OCI-LY7 (cell line): Measurements from ENCODE around the gene DSCAM. TPM values are rescaled to one million over a fixed set of nuclear protein-coding genes. Genes with fewer than 3 reads are reported as not detected.

Experiments used
- BruUV-seq: library from RNA; stranded (reverse); fragments of 400-500 nt; replicated peaks from 2 replicates; lab custom pipeline; 2021; lab: Mats Ljungman, UMichigan
- CTCF ChIA-PET: fragments of 300-600 bp; sonication (Branson Sonifier 250); formaldehyde crosslinking; loops from one replicate; lab custom pipeline; 2022; ENCODE audit warnings: antibody characterized with exemption; ENCODE audit not compliant: unreplicated experiment; lab: Charles Lee
- POLR2A ChIA-PET: fragments of 300-600 bp; sonication (Branson Sonifier 250); formaldehyde crosslinking; loops from one replicate; lab custom pipeline; 2022; ENCODE audit warnings: antibody characterized with exemption; lab: Charles Lee
- DNase-seq: peaks from one replicate; pipeline ENCODE4 v3.0.0-alpha.2; 2015; ENCODE audit warnings: low spot score
- H2AFZ ChIP-seq: fragments of 200-600 bp; sonication (generic), shearing (Covaris generic); 2 replicates; pipeline ENCODE4 v1.6.1; 2014; ENCODE audit warnings: mild to moderate bottlenecking, antibody characterized with exemption, low read length, moderate library complexity
- H3K27ac ChIP-seq: fragments of 200-600 bp; sonication (generic); 2 replicates; pipeline ENCODE4 v1.5.1; 2014; ENCODE audit warnings: mixed run types, low read depth, mild to moderate bottlenecking, moderate library complexity, low read length, inconsistent platforms; ENCODE audit not compliant: poor library complexity, severe bottlenecking
- H3K36me3 ChIP-seq: fragments of 200-600 bp; sonication (generic); 2 replicates; pipeline ENCODE4 v1.6.1; 2014; ENCODE audit warnings: mild to moderate bottlenecking, antibody characterized with exemption, low read length, moderate library complexity, mixed read lengths; ENCODE audit not compliant: insufficient read depth
- H3K4me1 ChIP-seq: fragments of 200-600 bp; sonication (generic); 2 replicates; pipeline ENCODE4 v1.5.1; 2014; ENCODE audit warnings: mild to moderate bottlenecking, low read length; ENCODE audit not compliant: insufficient read depth, poor library complexity, severe bottlenecking
- H3K4me2 ChIP-seq: fragments of 200-600 bp; sonication (generic); 2 replicates; pipeline ENCODE4 v1.6.1; 2014; ENCODE audit warnings: mild to moderate bottlenecking, low read length
- H3K4me3 ChIP-seq: fragments of 200-600 bp; sonication (generic); 2 replicates; pipeline ENCODE4 v1.5.1; 2014; ENCODE audit warnings: mild to moderate bottlenecking, low read depth, low read length; ENCODE audit not compliant: poor library complexity, severe bottlenecking
- H3K79me2 ChIP-seq: fragments of 200-600 bp; sonication (generic); 2 replicates; pipeline ENCODE4 v1.6.1; 2016; ENCODE audit warnings: low read depth, mild to moderate bottlenecking, low read length, moderate library complexity, mixed read lengths; ENCODE audit not compliant: insufficient read depth
- H3K9me2 ChIP-seq: fragments of 200-600 bp; sonication (generic); 2 replicates; pipeline ENCODE4 v1.6.1; 2016; ENCODE audit warnings: mild to moderate bottlenecking, low read length, mixed read lengths; ENCODE audit not compliant: insufficient read depth
- H3K9me3 ChIP-seq: fragments of 200-600 bp; sonication (generic); 2 replicates; pipeline ENCODE4 v1.6.1; 2014; ENCODE audit warnings: mild to moderate bottlenecking, mixed run types, low read length, mixed read lengths
- H4K20me1 ChIP-seq: fragments of 200-600 bp; sonication (generic); 2 replicates; pipeline ENCODE4 v1.6.1; 2014; ENCODE audit warnings: mild to moderate bottlenecking, antibody characterized with exemption, low read length, moderate library complexity, mixed read lengths; ENCODE audit not compliant: insufficient read depth
- EZH2phosphoT487 ChIP-seq: fragments of 200-600 bp; sonication (generic); IDR thresholded peaks from 2 replicates; pipeline ENCODE4 v1.6.1; 2018; ENCODE audit warnings: low read depth, borderline replicate concordance, mild to moderate bottlenecking, mixed run types, antibody characterized with exemption, low read length, moderate library complexity, mixed read lengths
- intact Hi-C: fragments of 100-400 bp; cut with micrococcal nuclease; formaldehyde crosslinking; loops from one replicate; pipeline ENCODE4 v1.10.0; 2022; ENCODE audit not compliant: unreplicated experiment
- total RNA-seq, 2 experiments: library from RNA; depleted of rRNA in 1 of 2; stranded (reverse); fragments of >200 nt in 1 of 2; shearing (Covaris generic) in 1 of 2; gene quantifications; 2 replicates each; pipeline ENCODE4 v1.2.3, GENCODE V29; 2014 to 2022
- TF ChIP-seq, protein P1 (sequence below): fragments of 200-600 bp; sonication (generic); conservative IDR thresholded peaks from 2 replicates; pipeline ENCODE4 v1.5.1; 2014; ENCODE audit warnings: mild to moderate bottlenecking, antibody characterized with exemption, low read length, moderate library complexity, mixed read lengths

Gene DSCAM
- total RNA-seq, 2 experiments from 2014 or later, result not detected

DNA sequence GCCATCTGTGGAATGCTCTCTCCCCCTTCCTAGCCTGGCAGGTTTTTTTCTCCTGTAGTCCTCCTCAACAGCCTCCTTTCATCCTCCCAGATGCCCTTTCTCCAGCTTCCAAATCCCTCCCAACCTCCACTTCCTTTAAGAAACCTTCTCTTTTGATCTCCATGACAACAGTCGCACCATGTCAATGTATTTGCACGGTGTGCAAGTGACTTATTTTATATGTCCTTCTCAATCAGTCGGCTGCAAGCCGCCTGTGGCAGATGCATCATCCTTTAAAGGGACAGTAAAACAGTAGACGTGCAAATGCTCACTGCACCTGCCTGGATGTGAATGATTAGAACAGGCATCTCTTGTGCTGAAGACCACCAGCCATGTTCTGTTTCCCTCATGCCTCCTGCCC is 694.5 kb downstream of the DSCAM start:
- no peaks in the 10 kb centered on the region for H3K9me2 ChIP-seq
- no TSS peak for BruUV-seq
- H3K4me3 ChIP-seq, result no peak overlapping the region
- no peaks in the 10 kb centered on the region for H3K4me1 ChIP-seq
- intact Hi-C loops, result no loop called here
- no peak overlapping the region for H2AFZ ChIP-seq
- no peak for TF ChIP-seq EZH2phosphoT487
- TF ChIP-seq, protein P1, sequence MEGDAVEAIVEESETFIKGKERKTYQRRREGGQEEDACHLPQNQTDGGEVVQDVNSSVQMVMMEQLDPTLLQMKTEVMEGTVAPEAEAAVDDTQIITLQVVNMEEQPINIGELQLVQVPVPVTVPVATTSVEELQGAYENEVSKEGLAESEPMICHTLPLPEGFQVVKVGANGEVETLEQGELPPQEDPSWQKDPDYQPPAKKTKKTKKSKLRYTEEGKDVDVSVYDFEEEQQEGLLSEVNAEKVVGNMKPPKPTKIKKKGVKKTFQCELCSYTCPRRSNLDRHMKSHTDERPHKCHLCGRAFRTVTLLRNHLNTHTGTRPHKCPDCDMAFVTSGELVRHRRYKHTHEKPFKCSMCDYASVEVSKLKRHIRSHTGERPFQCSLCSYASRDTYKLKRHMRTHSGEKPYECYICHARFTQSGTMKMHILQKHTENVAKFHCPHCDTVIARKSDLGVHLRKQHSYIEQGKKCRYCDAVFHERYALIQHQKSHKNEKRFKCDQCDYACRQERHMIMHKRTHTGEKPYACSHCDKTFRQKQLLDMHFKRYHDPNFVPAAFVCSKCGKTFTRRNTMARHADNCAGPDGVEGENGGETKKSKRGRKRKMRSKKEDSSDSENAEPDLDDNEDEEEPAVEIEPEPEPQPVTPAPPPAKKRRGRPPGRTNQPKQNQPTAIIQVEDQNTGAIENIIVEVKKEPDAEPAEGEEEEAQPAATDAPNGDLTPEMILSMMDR, result no peak
- POLR2A ChIA-PET, result no interaction called here
- H3K4me2 ChIP-seq, result no peak overlapping the region
- H3K36me3 ChIP-seq, result no peaks in the 10 kb centered on the region
- no peaks in the 10 kb centered on the region for H4K20me1 ChIP-seq
- CTCF ChIA-PET, result no interaction called here
- no peak for DNase-seq
- H3K27ac ChIP-seq, result no peak overlapping the region
- H3K79me2 ChIP-seq, result no peaks in the 10 kb centered on the region
- no peaks in the 10 kb centered on the region for H3K9me3 ChIP-seq

DNA sequence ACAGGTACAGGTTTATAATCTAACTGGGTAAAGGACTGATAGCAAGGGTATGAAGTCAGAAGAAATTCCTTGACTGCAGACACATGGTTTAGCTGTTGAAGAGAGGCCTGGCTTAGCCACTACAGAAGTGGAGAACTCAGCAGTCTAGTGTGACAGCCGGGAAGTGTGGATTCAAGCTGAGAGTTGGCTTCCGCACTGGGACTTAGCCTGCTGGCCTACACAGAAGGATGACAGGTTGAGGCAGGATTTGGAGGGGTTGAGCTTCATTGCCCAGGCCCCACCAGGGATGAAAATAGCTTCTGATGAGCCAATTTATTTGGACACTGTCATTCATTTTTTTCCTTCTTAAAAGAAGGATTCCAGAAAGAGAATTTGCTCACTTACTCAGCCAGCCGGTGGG is 695.3 kb downstream of the DSCAM start:
- no TSS peak for BruUV-seq
- CTCF ChIA-PET, result no interaction called here

DNA sequence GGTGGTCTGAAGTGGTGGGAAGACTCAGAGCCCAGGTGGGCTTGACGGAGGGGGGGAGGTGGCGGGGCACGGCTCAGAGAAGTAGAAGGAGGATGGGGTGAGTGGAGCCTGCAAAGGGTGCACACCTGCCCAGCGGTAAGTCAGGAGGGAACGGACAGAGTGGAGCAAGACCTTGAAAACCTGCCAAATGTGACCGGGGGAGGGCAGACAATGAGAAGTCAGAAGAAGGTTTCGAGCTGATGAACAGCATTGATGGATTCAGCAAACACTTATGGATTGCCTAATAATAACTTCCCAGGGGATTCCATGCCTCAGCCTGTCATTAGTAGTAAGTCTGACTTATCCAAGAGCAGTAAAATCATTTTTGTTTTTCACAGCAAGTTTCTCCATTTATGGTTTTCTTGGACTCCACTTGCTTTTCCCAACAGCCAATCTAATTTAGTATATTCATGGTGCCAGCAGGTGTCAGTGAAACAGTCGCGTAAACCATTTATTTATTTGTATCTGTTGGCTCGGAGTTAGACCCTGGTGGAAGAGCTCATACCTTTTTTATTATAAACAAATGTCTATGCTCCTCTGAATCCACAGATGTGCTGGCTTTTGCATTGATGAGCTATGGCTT is 700.6 kb downstream of the DSCAM start:
- H3K79me2 ChIP-seq, result no peaks in the 10 kb centered on the region
- no peaks in the 10 kb centered on the region for H4K20me1 ChIP-seq
- CTCF ChIA-PET, result no interaction called here
- no peaks in the 10 kb centered on the region for H3K36me3 ChIP-seq
- intact Hi-C loops, result no loop called here
- no peak overlapping the region for H3K4me3 ChIP-seq
- H2AFZ ChIP-seq, result no peak overlapping the region
- TF ChIP-seq EZH2phosphoT487, result no peak
- TF ChIP-seq, protein P1, result no peak
- no TSS peak for BruUV-seq
- no peak overlapping the region for H3K4me2 ChIP-seq
- H3K27ac ChIP-seq, result no peak overlapping the region
- no peaks in the 10 kb centered on the region for H3K9me3 ChIP-seq
- DNase-seq, result no peak
- H3K9me2 ChIP-seq, result no peaks in the 10 kb centered on the region
- POLR2A ChIA-PET, result no interaction called here
- H3K4me1 ChIP-seq, result no peaks in the 10 kb centered on the region

More for the DNA sequence above, 695.3 kb downstream of the DSCAM start:
- intact Hi-C loops, result no loop called here
- POLR2A ChIA-PET, result no interaction called here
- no peak overlapping the region for H3K27ac ChIP-seq
- H3K36me3 ChIP-seq, result no peaks in the 10 kb centered on the region
- H3K9me2 ChIP-seq, result no peaks in the 10 kb centered on the region
- H3K4me1 ChIP-seq, result no peaks in the 10 kb centered on the region
- no peak for TF ChIP-seq EZH2phosphoT487
- TF ChIP-seq, protein P1, result no peak
- H3K9me3 ChIP-seq, result no peaks in the 10 kb centered on the region
- H3K79me2 ChIP-seq, result no peaks in the 10 kb centered on the region
- H4K20me1 ChIP-seq, result no peaks in the 10 kb centered on the region
- no peak overlapping the region for H3K4me3 ChIP-seq
- no peak overlapping the region for H2AFZ ChIP-seq
- no peak for DNase-seq
- H3K4me2 ChIP-seq, result no peak overlapping the region
